GM18909 (cell line): ENCODE data around the gene CLDN20.

Experiments used
- ATAC-seq: cut with Tn5 transposase; IDR thresholded peaks from one replicate; pipeline ENCODE4 v1.9.1; 2021; ENCODE audit warnings: mild to moderate bottlenecking; ENCODE audit not compliant: unreplicated experiment, poor library complexity

The CLDN20 gene

GRCh38 chr6:155244434-155244833 is 19.4 kb upstream of the CLDN20 start:
- no peak for ATAC-seq

- ATAC-seq, result no peak
Observed at GRCh38 chr6:155245193-155245592, 18.6 kb upstream of the CLDN20 start.

GRCh38 chr6:155245831-155246230 is 18.0 kb upstream of the CLDN20 start:
- no peak for ATAC-seq

- no peak for ATAC-seq
Observed at GRCh38 chr6:155246825-155247224, 17.0 kb upstream of the CLDN20 start.

GRCh38 chr6:155247618-155248007 is 16.2 kb upstream of the CLDN20 start:
- no peak for ATAC-seq

- peak; percentile 49 for ATAC-seq
Observed at GRCh38 chr6:155248008-155249001, 15.5 kb upstream of the CLDN20 start.

GRCh38 chr6:155250701-155251381 is 13.0 kb upstream of the CLDN20 start:
- no peak for ATAC-seq

GRCh38 chr6:155252581-155252980 is 11.2 kb upstream of the CLDN20 start:
- no peak for ATAC-seq

- no peak for ATAC-seq
Observed at GRCh38 chr6:155253337-155253736, 10.5 kb upstream of the CLDN20 start.

GRCh38 chr6:155254139-155254538 is 9.7 kb upstream of the CLDN20 start:
- no peak for ATAC-seq

GRCh38 chr6:155256122-155256795 is 7.6 kb upstream of the CLDN20 start:
- ATAC-seq, result no peak

- ATAC-seq, result no peak
Observed at GRCh38 chr6:155257796-155258195, 6.0 kb upstream of the CLDN20 start.

- ATAC-seq, result no peak
Observed at GRCh38 chr6:155259204-155259603, 4.6 kb upstream of the CLDN20 start.

GRCh38 chr6:155259897-155260296 is 3.9 kb upstream of the CLDN20 start:
- ATAC-seq, result no peak

GRCh38 chr6:155260686-155261085 is 3.1 kb upstream of the CLDN20 start:
- peak; percentile 76 for ATAC-seq

GRCh38 chr6:155261111-155261900 is 2.5 kb upstream of the CLDN20 start:
- ATAC-seq, result no peak

- ATAC-seq, result no peak
Observed at GRCh38 chr6:155262655-155263054, 1.2 kb upstream of the CLDN20 start.

- no peak for ATAC-seq
Observed at GRCh38 chr6:155264693-155265320, 994 bp downstream of the CLDN20 start.

GRCh38 chr6:155265843-155266535 is 2.2 kb downstream of the CLDN20 start:
- ATAC-seq, result no peak
